DMS 273 (cell line): ENCODE measurements around the gene BMP2.

ENCODE experiments used
- DNase-seq: peaks from one replicate; lab custom pipeline; 2025; ENCODE audit not compliant: unreplicated experiment; lab: John Stamatoyannopoulos, UW

The BMP2 gene

GRCh38 chr20:6767126-6767535 lies 355 bp upstream of the BMP2 start:
- DNase-seq, result no peak

DNA sequence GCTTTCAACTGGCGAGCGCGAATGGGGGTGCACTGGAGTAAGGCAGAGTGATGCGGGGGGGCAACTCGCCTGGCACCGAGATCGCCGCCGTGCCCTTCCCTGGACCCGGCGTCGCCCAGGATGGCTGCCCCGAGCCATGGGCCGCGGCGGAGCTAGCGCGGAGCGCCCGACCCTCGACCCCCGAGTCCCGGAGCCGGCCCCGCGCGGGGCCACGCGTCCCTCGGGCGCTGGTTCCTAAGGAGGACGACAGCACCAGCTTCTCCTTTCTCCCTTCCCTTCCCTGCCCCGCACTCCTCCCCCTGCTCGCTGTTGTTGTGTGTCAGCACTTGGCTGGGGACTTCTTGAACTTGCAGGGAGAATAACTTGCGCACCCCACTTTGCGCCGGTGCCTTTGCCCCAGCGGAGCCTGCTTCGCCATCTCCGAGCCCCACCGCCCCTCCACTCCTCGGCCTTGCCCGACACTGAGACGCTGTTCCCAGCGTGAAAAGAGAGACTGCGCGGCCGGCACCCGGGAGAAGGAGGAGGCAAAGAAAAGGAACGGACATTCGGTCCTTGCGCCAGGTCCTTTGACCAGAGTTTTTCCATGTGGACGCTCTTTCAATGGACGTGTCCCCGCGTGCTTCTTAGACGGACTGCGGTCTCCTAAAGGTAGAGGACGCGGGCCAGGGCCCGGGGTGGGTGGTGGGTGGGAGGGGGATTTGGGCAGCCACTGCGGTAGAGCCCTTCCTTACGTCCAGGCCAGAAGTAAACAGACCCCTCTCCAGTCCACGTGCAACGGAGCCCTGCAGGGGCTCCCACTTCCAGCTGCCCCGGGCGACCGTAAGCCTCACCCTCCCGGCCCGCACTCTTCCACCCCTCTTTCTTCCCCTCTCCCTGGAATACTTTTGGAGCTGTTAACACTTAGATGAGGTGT lies 998 bp downstream of the BMP2 start:
- DNase-seq, result peak; percentile 52

DNA sequence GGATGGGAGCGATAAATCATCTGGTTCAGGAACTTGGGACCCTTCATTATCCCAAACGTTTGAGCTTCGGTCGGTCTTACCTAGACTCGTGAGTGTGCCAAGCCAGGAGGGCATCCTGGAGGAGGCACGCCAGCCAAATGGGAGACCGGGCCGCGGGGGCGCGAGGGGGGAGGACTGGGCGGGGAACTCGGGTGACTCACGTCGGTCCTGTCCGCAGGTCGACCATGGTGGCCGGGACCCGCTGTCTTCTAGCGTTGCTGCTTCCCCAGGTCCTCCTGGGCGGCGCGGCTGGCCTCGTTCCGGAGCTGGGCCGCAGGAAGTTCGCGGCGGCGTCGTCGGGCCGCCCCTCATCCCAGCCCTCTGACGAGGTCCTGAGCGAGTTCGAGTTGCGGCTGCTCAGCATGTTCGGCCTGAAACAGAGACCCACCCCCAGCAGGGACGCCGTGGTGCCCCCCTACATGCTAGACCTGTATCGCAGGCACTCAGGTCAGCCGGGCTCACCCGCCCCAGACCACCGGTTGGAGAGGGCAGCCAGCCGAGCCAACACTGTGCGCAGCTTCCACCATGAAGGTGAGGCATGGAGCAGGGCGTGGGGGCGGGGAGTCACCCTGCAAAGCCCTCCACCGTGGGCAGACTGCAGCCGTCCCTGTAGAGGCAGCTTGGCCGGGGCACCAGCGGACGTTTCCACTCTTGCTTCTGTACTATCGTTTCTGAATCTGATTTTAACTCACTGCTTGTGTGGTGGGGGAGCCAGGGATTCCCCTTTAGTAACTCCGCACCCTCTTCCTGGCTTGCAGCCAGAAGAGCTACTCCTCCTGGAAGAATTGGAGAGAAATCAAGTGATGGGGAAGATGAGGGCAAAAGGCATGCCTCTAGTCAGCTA lies 2.7 kb downstream of the BMP2 start:
- peak; percentile 8 for DNase-seq

DNA sequence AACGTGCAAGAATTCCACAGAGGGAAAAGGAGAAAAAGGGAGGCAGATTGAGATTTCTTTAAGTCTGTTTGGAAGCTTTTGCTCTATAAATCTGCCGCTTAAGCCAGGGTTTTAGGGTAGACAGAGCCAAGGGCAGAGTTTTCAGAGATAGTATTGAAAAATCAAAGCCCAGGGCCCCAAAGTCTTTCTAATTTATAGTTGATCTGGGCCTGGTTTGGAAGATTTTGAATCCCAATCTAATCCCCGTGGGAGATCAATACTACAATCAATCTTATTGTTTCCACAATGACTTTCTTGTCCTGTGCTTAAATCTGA lies 3.3 kb downstream of the BMP2 start:
- DNase-seq, result no peak

DNA sequence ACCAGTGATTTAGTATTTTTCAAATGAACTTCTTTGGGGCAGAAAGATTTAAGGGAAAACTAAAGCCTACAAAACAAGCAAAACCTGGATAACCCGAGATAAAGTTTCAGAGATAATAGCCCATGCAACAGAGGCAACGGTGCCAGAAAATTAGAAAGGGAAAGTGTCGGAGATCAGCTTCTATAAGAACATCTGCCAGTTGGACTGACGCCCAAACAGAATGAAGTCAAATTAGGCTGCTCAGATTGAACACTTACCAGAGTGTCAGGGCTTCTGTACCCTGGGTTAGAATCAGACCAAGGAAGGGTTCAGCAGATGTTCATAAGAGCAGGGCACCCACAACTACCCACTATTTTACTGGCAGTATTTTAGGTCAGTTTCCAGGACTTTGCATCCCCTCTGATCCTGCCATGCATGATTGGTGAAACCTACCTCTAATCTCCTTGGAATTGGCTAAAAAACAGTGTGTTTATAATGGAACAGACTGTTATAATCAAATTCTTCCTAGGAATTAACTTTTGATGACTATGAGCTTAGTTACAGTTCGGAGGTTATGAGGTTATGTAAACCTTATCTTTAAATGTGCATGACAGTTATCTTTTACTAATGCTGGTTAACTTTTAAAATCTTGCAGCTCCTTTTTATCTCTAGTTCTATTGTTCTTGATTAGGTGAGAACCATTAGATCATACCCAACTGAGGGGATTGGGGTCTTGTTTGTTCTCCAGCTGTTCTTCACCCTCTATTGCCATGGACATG lies 13.1 kb downstream of the BMP2 start:
- DNase-seq, result peak; percentile 83

DNA sequence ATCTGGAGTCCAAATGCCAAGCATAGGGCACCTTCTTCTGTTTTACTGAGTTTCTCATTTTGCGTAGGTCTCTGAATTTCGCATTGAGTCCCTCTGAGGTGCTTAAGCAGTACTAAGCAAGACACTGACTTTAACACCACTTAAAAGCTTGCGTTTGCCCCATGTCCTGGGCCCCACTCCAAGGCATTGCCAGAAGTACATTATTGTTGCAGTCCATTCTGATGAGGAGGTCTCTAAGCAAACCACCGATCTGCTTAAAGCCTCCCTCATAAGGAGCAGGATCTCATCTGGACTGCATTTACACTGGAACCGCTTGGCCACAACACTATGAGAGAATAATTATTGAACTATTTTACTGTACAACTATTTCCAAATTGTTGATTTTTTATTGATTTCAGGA lies 16.3 kb downstream of the BMP2 start:
- DNase-seq, result no peak

GRCh38 chr20:6784210-6784631 lies 16.7 kb downstream of the BMP2 start:
- no peak for DNase-seq

DNA sequence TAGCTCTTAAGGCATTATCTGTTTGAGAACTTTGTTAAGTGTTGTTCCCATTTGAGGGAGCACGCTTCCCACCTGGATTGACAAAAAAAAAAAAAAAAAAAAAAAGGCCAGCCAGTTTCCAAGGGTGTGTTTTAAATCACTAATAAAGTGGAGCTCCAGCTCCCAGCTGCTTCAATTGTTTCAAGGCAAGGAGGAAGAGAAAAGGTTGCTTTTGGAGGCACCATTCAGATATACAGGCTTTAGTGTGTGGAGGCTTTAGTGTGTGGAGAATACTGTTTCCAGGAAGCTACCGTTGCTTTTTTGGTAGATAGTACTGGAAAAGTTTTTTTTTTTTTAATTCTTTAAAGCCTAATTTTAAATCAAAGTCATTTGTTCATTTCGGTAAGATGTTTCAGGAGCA lies 17.3 kb downstream of the BMP2 start:
- DNase-seq, result no peak

- DNase-seq, result no peak
Observed at GRCh38 chr20:6786548-6786947, 19.1 kb downstream of the BMP2 start.

DNA sequence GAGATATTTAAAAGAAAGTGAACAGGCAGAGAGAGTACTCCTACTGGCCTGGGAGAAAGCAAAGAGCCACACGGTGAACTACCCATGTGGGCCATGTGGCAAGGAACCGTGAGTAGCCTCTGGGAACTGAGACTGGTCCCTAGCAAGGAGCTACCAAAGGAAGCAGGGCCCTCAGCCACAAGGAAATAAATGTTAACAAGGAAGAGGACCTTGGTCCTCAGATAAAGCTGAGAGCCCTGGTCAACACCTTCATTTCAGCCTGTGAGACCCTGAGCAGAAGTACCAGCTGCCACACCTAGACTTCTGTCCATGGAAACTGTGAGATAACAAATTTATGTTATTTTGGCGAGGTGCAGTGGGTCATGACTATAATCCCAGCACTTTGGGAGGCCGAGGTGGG lies 25.3 kb downstream of the BMP2 start:
- DNase-seq, result no peak

DNA sequence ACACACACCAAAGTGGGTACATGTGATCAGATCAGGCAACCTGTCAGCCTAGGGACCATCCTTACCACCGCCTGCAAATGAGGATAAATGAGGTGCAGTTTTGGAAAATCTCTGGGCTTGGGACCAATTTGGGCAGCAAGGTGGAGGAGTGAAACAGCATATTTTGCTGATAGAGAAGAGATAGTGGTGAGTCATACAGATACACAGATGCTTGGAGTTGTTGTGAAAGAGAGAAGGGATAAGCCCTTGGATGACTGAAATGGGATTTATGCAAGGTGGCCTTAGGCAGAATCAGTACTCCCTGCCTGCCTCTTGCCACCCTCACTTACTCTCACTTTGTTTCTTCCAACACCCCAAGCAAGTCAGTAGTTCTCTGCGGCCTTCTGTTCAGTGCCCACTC lies 34.7 kb downstream of the BMP2 start:
- no peak for DNase-seq

DNA sequence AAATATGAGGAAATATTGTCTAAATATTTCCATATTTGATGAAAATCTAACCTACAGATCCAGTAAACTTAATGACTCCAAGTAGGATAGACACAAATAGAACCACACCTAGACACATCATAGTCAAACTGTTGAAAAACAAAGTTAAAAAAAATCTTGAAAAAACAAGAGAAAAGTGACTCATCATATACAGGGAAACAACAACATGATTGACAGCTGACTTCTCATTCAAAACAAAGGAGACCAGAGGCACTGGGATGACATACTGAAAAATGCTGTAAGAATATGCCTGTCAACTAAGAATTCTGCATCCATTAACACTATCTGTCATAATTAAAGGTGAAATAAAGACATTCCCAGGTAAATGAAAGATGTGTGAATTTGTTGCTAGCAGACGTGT lies 38.8 kb downstream of the BMP2 start:
- DNase-seq, result no peak

GRCh38 chr20:6811262-6812035 lies 44.0 kb downstream of the BMP2 start:
- DNase-seq, result no peak

- DNase-seq, result no peak
Observed at GRCh38 chr20:6812530-6812929, 45.0 kb downstream of the BMP2 start.

DNA sequence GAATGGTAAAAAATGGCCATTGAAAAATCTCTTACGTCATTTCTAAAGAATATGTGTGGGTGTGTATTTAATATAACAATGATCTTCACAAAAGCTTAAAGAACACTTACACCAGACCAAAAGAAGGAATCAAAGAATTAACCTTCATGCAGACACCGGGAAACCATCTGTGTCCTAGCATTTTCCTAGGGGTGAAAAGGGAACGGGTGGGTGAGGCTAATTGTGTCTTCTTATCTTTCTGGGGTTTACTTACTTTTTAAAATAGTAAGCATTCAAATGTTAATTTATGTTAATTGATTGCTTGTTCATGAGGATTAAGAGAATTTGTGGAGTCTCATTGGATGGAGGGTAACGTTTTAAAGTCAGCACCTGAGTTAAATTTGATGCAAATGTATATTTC lies 47.5 kb downstream of the BMP2 start:
- no peak for DNase-seq

- DNase-seq, result no peak
Observed at GRCh38 chr20:6818033-6818808, 50.7 kb downstream of the BMP2 start.

DNA sequence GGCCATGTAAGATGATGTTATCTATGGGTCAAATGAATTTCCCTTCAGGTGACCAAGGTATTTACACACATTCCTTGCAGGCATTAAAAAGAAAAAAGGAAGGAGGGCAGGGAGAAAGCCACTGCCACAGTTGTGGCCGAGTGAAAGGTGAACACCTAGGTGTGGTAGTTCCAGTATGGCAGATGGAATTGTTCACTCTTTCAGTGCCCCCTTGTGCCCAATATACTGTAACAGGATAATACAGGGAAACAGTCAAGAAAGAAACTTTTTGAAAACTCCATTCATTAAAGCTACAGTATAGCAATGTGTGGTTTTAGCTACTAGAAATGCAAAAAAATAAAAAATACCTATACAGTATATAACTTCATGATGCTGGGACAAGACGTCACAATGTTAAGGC lies 52.1 kb downstream of the BMP2 start:
- peak; percentile 16 for DNase-seq

GRCh38 chr20:6824401-6824800 lies 56.9 kb downstream of the BMP2 start:
- DNase-seq, result no peak

GRCh38 chr20:6827472-6827871 lies 60.0 kb downstream of the BMP2 start:
- DNase-seq, result no peak
